Neural crest cell (in vitro differentiated cells): ENCODE results near the gene OR2T27. TPM values are rescaled to one million over a fixed set of nuclear protein-coding genes. Genes with fewer than 3 reads are reported as not detected.
"Not testable (repeated sequence)": the region's sequence is repeated elsewhere in the genome, so short reads cannot be mapped to it uniquely, and the experiment has no call there.

Experiments
- DNase-seq: peaks from one replicate; pipeline ENCODE4 v3.0.0; 2021; ENCODE audit warnings: low read depth, mixed read lengths, low spot score
- H3K27ac Mint-ChIP-seq: one replicate; pipeline ENCODE4 v1.8.0; 2021; ENCODE audit warnings: mild to moderate bottlenecking, mixed read lengths; ENCODE audit not compliant: unreplicated experiment
- H3K27me3 Mint-ChIP-seq: 2 replicates; pipeline ENCODE4 v1.8.0; 2021; ENCODE audit warnings: low read depth, mild to moderate bottlenecking, mixed read lengths
- H3K36me3 Mint-ChIP-seq: 2 replicates; pipeline ENCODE4 v1.8.0; 2021; ENCODE audit warnings: low read depth, mild to moderate bottlenecking, mixed read lengths
- H3K4me1 Mint-ChIP-seq: 2 replicates; pipeline ENCODE4 v1.8.0; 2021; ENCODE audit warnings: mixed read lengths
- H3K4me3 Mint-ChIP-seq: one replicate; pipeline ENCODE4 v1.8.0; 2021; ENCODE audit warnings: mild to moderate bottlenecking, mixed read lengths
- H3K9me3 Mint-ChIP-seq: 2 replicates; pipeline ENCODE4 v1.8.0; 2021; ENCODE audit warnings: mixed read lengths
- long read RNA-seq: library from polyadenylated mRNA; unstranded; transcript quantifications from one replicate; pipeline ENCODE4 v2.0.0, GENCODE V29; 2020
- total RNA-seq: library from RNA; stranded (reverse); gene quantifications from 2 replicates; pipeline ENCODE4 v1.2.1, GENCODE V29; 2021
- TF ChIP-seq, protein P1 (sequence below): fragments of 200-600 bp; sonication (generic); conservative IDR thresholded peaks from 2 replicates; pipeline ENCODE4 v1.5.0; 2021; ENCODE audit warnings: antibody characterized with exemption, mild to moderate bottlenecking

Gene OR2T27
- not detected in 2 replicates for total RNA-seq
- long read RNA-seq, result 0 reads

DNA sequence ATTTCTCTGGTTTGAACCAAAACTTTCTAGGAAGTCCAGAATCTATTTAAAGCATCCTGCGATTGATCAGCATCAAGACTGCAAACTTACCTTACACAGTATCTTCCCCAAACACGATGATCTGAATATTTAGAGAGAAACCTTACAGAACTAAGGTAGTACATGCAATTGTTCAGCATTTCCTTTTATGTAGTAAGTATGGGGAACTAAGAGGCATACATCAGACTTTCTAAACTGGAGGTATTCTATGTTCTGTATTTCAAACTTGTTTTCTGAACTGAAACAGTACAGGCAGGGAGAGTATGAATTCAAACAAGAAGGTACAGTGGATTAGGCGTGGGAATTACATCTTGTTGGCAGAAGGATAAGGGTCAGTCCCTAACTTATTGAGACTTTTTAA lies at the start of gene OR2T27:
Gene OR2T27, minus strand, starts transcription at position 175 of the 400 bp plus-strand sequence. CDS start 4,644 bp downstream, outside the sequence.
- not testable (repeated sequence) for H3K27ac Mint-ChIP-seq, H3K27me3 Mint-ChIP-seq, H3K4me1 Mint-ChIP-seq, H3K4me3 Mint-ChIP-seq, DNase-seq, H3K9me3 Mint-ChIP-seq, H3K36me3 Mint-ChIP-seq

DNA sequence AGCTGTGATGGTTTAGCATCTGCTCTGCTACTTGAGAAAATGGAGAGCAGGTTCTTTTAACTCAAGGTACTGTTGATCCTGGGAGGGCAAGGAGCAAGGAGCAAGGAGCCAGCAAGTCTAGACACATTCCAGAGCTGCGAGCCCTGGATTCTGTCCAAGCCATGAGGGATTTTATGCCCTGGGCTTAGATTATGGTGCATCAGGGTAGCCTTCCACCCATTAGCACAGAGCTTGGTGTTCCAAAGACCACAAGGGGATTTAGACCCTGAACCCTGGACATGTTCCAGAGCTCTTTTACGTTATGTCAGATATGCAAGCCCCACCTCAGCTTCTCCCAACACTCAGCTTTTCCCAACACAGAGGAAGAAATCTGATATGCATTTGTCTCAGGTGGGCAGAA lies 49.3 kb upstream of the OR2T27 start:
- H3K36me3 Mint-ChIP-seq, result no peaks in the 10 kb centered on the region
- no peak for DNase-seq
- no peak overlapping the region for H3K4me3 Mint-ChIP-seq
- no peak overlapping the region for H3K27ac Mint-ChIP-seq
- no peaks in the 10 kb centered on the region for H3K27me3 Mint-ChIP-seq
- H3K4me1 Mint-ChIP-seq, result no peaks in the 10 kb centered on the region
- TF ChIP-seq, protein P1, sequence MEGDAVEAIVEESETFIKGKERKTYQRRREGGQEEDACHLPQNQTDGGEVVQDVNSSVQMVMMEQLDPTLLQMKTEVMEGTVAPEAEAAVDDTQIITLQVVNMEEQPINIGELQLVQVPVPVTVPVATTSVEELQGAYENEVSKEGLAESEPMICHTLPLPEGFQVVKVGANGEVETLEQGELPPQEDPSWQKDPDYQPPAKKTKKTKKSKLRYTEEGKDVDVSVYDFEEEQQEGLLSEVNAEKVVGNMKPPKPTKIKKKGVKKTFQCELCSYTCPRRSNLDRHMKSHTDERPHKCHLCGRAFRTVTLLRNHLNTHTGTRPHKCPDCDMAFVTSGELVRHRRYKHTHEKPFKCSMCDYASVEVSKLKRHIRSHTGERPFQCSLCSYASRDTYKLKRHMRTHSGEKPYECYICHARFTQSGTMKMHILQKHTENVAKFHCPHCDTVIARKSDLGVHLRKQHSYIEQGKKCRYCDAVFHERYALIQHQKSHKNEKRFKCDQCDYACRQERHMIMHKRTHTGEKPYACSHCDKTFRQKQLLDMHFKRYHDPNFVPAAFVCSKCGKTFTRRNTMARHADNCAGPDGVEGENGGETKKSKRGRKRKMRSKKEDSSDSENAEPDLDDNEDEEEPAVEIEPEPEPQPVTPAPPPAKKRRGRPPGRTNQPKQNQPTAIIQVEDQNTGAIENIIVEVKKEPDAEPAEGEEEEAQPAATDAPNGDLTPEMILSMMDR, result no peak
- H3K9me3 Mint-ChIP-seq, result peaks cover 19% of the 10 kb centered on the region

DNA sequence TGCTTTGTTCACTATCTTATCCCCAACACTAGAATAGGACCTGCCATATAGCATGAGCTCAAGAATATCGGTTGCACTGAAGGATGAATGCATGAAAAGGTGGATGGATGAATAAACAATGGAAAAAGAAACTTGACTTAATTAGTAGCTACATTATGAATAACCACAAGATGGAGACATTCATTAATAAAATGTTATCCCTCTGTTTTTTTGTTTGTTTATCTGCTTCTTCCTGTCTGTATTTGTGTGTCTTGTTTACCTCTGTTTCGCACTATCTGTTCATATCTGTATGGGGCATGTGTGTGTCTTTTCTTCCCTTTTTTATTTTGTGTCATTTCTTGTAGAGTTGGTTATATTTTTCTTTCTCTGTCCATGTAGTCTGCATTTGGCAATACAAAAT lies 48.3 kb upstream of the OR2T27 start:
- Mint-ChIP-seq H3K4me3 (no peak overlapping the region), H3K36me3 (peaks cover 4% of the 10 kb centered on the region), H3K27ac (no peak overlapping the region), H3K27me3 (no peaks in the 10 kb centered on the region), H3K4me1 (no peaks in the 10 kb centered on the region), H3K9me3 (peaks cover 18% of the 10 kb centered on the region)
- no peak for DNase-seq
- TF ChIP-seq, protein P1, result no peak

GRCh38 chr1:248702714-248703113 lies 47.4 kb upstream of the OR2T27 start, which contains the start of gene OR14I1:
OR14I1 (minus strand) TSS chr1:248702766.
- Mint-ChIP-seq H3K4me3 (no peak within 1 kb of the TSS), H3K9me3 (peaks cover 15% of the 10 kb centered on the region), H3K36me3 (peaks cover 4% of the 10 kb centered on the region), H3K27me3 (no peaks in the 10 kb centered on the region), H3K27ac (no peak within 1 kb of the TSS), H3K4me1 (no peaks in the 10 kb centered on the region)
- no peak for DNase-seq
- TF ChIP-seq, protein P1, result no peak

GRCh38 chr1:248699099-248699498 lies 43.8 kb upstream of the OR2T27 start:
- H3K36me3 Mint-ChIP-seq, result peaks cover 9% of the 10 kb centered on the region
- no peak overlapping the region for H3K27ac Mint-ChIP-seq
- H3K4me3 Mint-ChIP-seq, result no peak overlapping the region
- no peaks in the 10 kb centered on the region for H3K4me1 Mint-ChIP-seq
- peaks cover 15% of the 10 kb centered on the region for H3K9me3 Mint-ChIP-seq
- no peak for DNase-seq
- TF ChIP-seq, protein P1, result no peak
- no peaks in the 10 kb centered on the region for H3K27me3 Mint-ChIP-seq

- no peaks in the 10 kb centered on the region for H3K27me3 Mint-ChIP-seq
- no peak for DNase-seq
- H3K4me3 Mint-ChIP-seq, result no peak overlapping the region
- TF ChIP-seq, protein P1, result no peak
- H3K9me3 Mint-ChIP-seq, result peaks cover 15% of the 10 kb centered on the region
- H3K36me3 Mint-ChIP-seq, result peaks cover 9% of the 10 kb centered on the region
- H3K27ac Mint-ChIP-seq, result no peak overlapping the region
- no peaks in the 10 kb centered on the region for H3K4me1 Mint-ChIP-seq
Observed at GRCh38 chr1:248697907-248698306, 42.6 kb upstream of the OR2T27 start.
